BLaER1 treated with 17β-estradiol and CSF1 and Interleukin-3, amounts not matched to agents 10 nM and 100 nM (cell line): ENCODE measurements around the gene PRKG1.

Experiments used
- H3K27ac ChIP-seq, 11 experiments: shearing (Covaris generic); formaldehyde crosslinking; 2 replicates each; pipeline ENCODE4 v1.8.1; 2022
- H3K27me3 ChIP-seq, 11 experiments: shearing (Covaris generic); formaldehyde crosslinking; 2 replicates each; pipeline ENCODE4 v1.8.1; 2022
- H3K36me3 ChIP-seq, 11 experiments: shearing (Covaris generic); formaldehyde crosslinking; 2 replicates each; pipeline ENCODE4 v1.8.1; 2022
- H3K4me1 ChIP-seq, 10 experiments: shearing (Covaris generic); formaldehyde crosslinking; 2 replicates each; pipeline ENCODE4 v1.8.1; 2022
- H3K4me2 ChIP-seq, 11 experiments: shearing (Covaris generic); formaldehyde crosslinking; 2 replicates each; pipeline ENCODE4 v1.8.1; 2022
- H3K4me3 ChIP-seq, 10 experiments: shearing (Covaris generic); formaldehyde crosslinking; 2 replicates each; pipeline ENCODE4 v1.8.1; 2022
- H3K9ac ChIP-seq, 11 experiments: shearing (Covaris generic); formaldehyde crosslinking; 2 replicates each; pipeline ENCODE4 v1.8.1; 2022
- H3K9me3 ChIP-seq, 11 experiments: shearing (Covaris generic); formaldehyde crosslinking; replicated peaks in 1 of 11; 2 replicates each; pipeline ENCODE4 v1.8.1; 2022
- H4K20me1 ChIP-seq, 11 experiments: shearing (Covaris generic); formaldehyde crosslinking; 2 replicates each; pipeline ENCODE4 v1.8.1; 2022
- Cebpa-rat ChIP-seq, 11 experiments: shearing (Covaris generic); IDR thresholded peaks; 2 replicates each; pipeline ENCODE4 v1.8.1; 2022

Gene PRKG1

GRCh38 chr10:51170518-51171245 lies 96.4 kb downstream of the PRKG1 start:
- H3K9ac ChIP-seq, result no peak overlapping the region
- H3K4me3 ChIP-seq, result no peak overlapping the region
- H4K20me1 ChIP-seq, result no peaks in the 10 kb centered on the region
- no peaks in the 10 kb centered on the region for H3K4me1 ChIP-seq
- TF ChIP-seq Cebpa-rat (IDR thresholded peaks at IDR 0.05), result no peak
- H3K27ac ChIP-seq, result no peak overlapping the region
- no peak overlapping the region for H3K4me2 ChIP-seq
- no peaks in the 10 kb centered on the region for H3K27me3 ChIP-seq
- no peaks in the 10 kb centered on the region for H3K9me3 ChIP-seq
- H3K36me3 ChIP-seq, result no peaks in the 10 kb centered on the region

- Histone ChIP-seq H3K27ac (no peak overlapping the region), H3K27me3 (no peaks in the 10 kb centered on the region)
These were observed 97.7 kb downstream of the PRKG1 start for GRCh38 chr10:51171946-51172345.

GRCh38 chr10:51176976-51177695 lies 102.8 kb downstream of the PRKG1 start:
- H3K4me2 ChIP-seq, result no peak overlapping the region
- no peak overlapping the region for H3K9ac ChIP-seq
- H3K27me3 ChIP-seq, result no peaks in the 10 kb centered on the region
- H3K9me3 ChIP-seq, result no peaks in the 10 kb centered on the region
- no peak overlapping the region for H3K4me3 ChIP-seq
- no peak overlapping the region for H3K27ac ChIP-seq
- no peak for TF ChIP-seq Cebpa-rat (IDR thresholded peaks at IDR 0.05)
- H3K4me1 ChIP-seq, result no peaks in the 10 kb centered on the region
- no peaks in the 10 kb centered on the region for H4K20me1 ChIP-seq
- H3K36me3 ChIP-seq, result no peaks in the 10 kb centered on the region

More at GRCh38 chr10:51171946-51172345, 97.7 kb downstream of the PRKG1 start:
- H3K9me3 ChIP-seq, result no peaks in the 10 kb centered on the region
- H3K4me2 ChIP-seq, result no peak overlapping the region
- no peaks in the 10 kb centered on the region for H3K4me1 ChIP-seq
- TF ChIP-seq Cebpa-rat (IDR thresholded peaks at IDR 0.05), result no peak
- H3K9ac ChIP-seq, result no peak overlapping the region
- no peaks in the 10 kb centered on the region for H3K36me3 ChIP-seq
- H4K20me1 ChIP-seq, result no peaks in the 10 kb centered on the region
- no peak overlapping the region for H3K4me3 ChIP-seq

GRCh38 chr10:51178634-51179033 lies 104.3 kb downstream of the PRKG1 start:
- no peak for TF ChIP-seq Cebpa-rat (IDR thresholded peaks at IDR 0.05)
- Histone ChIP-seq H3K4me1 (no peaks in the 10 kb centered on the region), H4K20me1 (no peaks in the 10 kb centered on the region), H3K27ac (no peak overlapping the region), H3K4me2 (no peak overlapping the region), H3K36me3 (no peaks in the 10 kb centered on the region), H3K9ac (no peak overlapping the region), H3K9me3 (no peaks in the 10 kb centered on the region), H3K27me3 (no peaks in the 10 kb centered on the region), H3K4me3 (no peak overlapping the region)

GRCh38 chr10:51180141-51180540 lies 105.9 kb downstream of the PRKG1 start:
- H3K4me1 ChIP-seq, result no peaks in the 10 kb centered on the region
- H3K36me3 ChIP-seq, result no peaks in the 10 kb centered on the region
- no peak overlapping the region for H3K4me2 ChIP-seq
- no peaks in the 10 kb centered on the region for H4K20me1 ChIP-seq
- no peaks in the 10 kb centered on the region for H3K9me3 ChIP-seq
- H3K4me3 ChIP-seq, result no peak overlapping the region
- TF ChIP-seq Cebpa-rat (IDR thresholded peaks at IDR 0.05), result no peak
- H3K9ac ChIP-seq, result no peak overlapping the region
- H3K27me3 ChIP-seq, result no peaks in the 10 kb centered on the region
- H3K27ac ChIP-seq, result no peak overlapping the region

GRCh38 chr10:51183783-51184182 lies 109.5 kb downstream of the PRKG1 start:
- Histone ChIP-seq H3K9ac (no peak overlapping the region), H3K9me3 (no peaks in the 10 kb centered on the region), H4K20me1 (no peaks in the 10 kb centered on the region), H3K4me2 (no peak overlapping the region), H3K27me3 (no peaks in the 10 kb centered on the region), H3K4me1 (no peaks in the 10 kb centered on the region), H3K4me3 (no peak overlapping the region), H3K27ac (no peak overlapping the region), H3K36me3 (no peaks in the 10 kb centered on the region)
- no peak for TF ChIP-seq Cebpa-rat (IDR thresholded peaks at IDR 0.05)

- H3K9ac ChIP-seq, result no peak overlapping the region
- no peaks in the 10 kb centered on the region for H3K36me3 ChIP-seq
- no peak for TF ChIP-seq Cebpa-rat (IDR thresholded peaks at IDR 0.05)
- no peaks in the 10 kb centered on the region for H3K9me3 ChIP-seq
- H4K20me1 ChIP-seq, result no peaks in the 10 kb centered on the region
- H3K4me1 ChIP-seq, result no peaks in the 10 kb centered on the region
- no peak overlapping the region for H3K4me3 ChIP-seq
- no peaks in the 10 kb centered on the region for H3K27me3 ChIP-seq
- H3K27ac ChIP-seq, result no peak overlapping the region
- H3K4me2 ChIP-seq, result no peak overlapping the region
These were observed 112.1 kb downstream of the PRKG1 start for GRCh38 chr10:51186361-51186760.

- Histone ChIP-seq H3K9me3 (no peaks in the 10 kb centered on the region), H3K9ac (no peak overlapping the region), H3K4me1 (no peaks in the 10 kb centered on the region), H3K36me3 (no peaks in the 10 kb centered on the region), H3K4me2 (no peak overlapping the region), H4K20me1 (no peaks in the 10 kb centered on the region), H3K4me3 (no peak overlapping the region), H3K27ac (no peak overlapping the region), H3K27me3 (no peaks in the 10 kb centered on the region)
- TF ChIP-seq Cebpa-rat (IDR thresholded peaks at IDR 0.05), result no peak
These were observed 113.7 kb downstream of the PRKG1 start for GRCh38 chr10:51188008-51188407.

GRCh38 chr10:51188866-51189265 lies 114.6 kb downstream of the PRKG1 start:
- no peak overlapping the region for H3K9ac ChIP-seq
- H3K4me3 ChIP-seq, result no peak overlapping the region
- no peak overlapping the region for H3K4me2 ChIP-seq
- no peaks in the 10 kb centered on the region for H3K36me3 ChIP-seq
- H3K4me1 ChIP-seq, result no peaks in the 10 kb centered on the region
- no peaks in the 10 kb centered on the region for H3K27me3 ChIP-seq
- no peaks in the 10 kb centered on the region for H4K20me1 ChIP-seq
- H3K27ac ChIP-seq, result no peak overlapping the region
- H3K9me3 ChIP-seq, result no peaks in the 10 kb centered on the region
- TF ChIP-seq Cebpa-rat (IDR thresholded peaks at IDR 0.05), result no peak
